ENCODE data around the gene HEPACAM.

DNA sequence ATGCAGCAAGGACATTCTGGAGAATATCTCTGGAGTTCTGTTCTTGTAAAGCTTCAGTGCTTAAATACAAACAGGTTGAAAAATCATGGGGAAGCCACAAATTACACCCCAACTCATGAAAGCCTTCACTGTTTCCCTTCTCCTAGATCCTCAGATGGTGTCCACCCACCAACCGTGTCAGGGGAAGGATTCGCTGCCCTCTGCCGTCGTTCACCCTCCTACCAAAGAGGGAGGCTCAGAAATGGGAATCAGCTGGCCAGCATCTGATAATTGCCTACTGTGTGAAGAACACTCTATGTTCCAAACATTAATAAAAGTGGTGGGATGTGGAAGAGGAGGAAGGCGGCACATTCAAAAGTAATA is 7.4 kb upstream of the HEPACAM start:
- TF ChIP-seq, protein P1, sequence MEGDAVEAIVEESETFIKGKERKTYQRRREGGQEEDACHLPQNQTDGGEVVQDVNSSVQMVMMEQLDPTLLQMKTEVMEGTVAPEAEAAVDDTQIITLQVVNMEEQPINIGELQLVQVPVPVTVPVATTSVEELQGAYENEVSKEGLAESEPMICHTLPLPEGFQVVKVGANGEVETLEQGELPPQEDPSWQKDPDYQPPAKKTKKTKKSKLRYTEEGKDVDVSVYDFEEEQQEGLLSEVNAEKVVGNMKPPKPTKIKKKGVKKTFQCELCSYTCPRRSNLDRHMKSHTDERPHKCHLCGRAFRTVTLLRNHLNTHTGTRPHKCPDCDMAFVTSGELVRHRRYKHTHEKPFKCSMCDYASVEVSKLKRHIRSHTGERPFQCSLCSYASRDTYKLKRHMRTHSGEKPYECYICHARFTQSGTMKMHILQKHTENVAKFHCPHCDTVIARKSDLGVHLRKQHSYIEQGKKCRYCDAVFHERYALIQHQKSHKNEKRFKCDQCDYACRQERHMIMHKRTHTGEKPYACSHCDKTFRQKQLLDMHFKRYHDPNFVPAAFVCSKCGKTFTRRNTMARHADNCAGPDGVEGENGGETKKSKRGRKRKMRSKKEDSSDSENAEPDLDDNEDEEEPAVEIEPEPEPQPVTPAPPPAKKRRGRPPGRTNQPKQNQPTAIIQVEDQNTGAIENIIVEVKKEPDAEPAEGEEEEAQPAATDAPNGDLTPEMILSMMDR (IDR thresholded peaks at IDR 0.05) = no peak
- TF ChIP-seq POLR2A (IDR thresholded peaks at IDR 0.05) = no peak

Data from right lobe of liver (tissue), 4 donors.